NCI-H510A treated with DMSO at 0.1 percent for 48 hours (cell line): ENCODE data around the gene FLYWCH2.
"Not testable (repeated sequence)": the region's sequence is repeated elsewhere in the genome, so short reads cannot be mapped to it uniquely, and the experiment has no call there.

Source experiments
- DNase-seq: peaks from one replicate; lab custom pipeline; 2025; lab: John Stamatoyannopoulos, UW

FLYWCH2 gene

GRCh38 chr16:2881783-2882649, 999 bp upstream of the FLYWCH2 start:
- DNase-seq = no peak

GRCh38 chr16:2883458-2883908, 468 bp downstream of the FLYWCH2 start:
- DNase-seq = no peak

- DNase-seq = no peak
Observed at GRCh38 chr16:2884041-2884451, 1.0 kb downstream of the FLYWCH2 start.

GRCh38 chr16:2894231-2894630, 11.2 kb downstream of the FLYWCH2 start:
- DNase-seq = no peak

DNA sequence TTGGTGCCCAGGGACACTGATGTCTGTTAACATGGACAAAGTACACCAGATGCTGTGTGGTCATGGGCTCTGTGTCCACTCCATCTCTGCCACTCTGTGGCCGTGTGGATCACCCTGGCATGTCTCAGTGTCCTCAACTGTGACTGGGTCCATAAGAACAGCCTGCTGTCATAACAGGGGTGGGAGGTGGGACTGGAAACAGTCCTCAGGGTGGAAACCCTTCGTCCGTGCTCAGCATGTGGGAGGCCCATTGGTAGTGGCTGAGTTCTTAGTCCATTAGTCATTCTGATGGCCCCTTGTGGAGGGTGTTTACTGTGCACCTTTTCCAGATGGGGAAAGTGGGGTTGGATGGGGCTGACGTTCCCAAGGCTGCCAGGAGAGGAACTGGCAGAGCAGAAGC, 12.8 kb downstream of the FLYWCH2 start:
- no peak for DNase-seq

- no peak for DNase-seq
Observed at GRCh38 chr16:2896480-2897010, 13.5 kb downstream of the FLYWCH2 start.

DNA sequence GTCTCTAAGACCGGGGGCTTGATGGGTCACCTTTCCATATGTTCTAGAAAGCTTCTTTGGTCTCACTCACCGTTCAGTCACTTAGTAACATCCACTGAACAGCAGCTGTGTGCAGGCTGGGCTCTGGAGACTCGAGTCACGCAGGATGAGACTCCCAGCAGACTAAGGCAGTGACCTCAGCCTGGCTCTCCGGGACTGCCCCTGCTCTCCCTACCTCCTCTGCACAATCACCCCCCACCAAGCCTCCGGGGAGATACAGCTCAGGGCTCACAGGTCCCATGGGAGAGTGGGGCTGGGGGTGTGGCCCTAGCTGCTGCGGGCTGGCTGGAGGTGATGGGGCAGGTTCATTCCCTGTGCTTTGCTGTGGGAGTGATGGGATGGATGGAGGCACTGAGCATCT, 14.1 kb downstream of the FLYWCH2 start:
- DNase-seq = no peak

DNA sequence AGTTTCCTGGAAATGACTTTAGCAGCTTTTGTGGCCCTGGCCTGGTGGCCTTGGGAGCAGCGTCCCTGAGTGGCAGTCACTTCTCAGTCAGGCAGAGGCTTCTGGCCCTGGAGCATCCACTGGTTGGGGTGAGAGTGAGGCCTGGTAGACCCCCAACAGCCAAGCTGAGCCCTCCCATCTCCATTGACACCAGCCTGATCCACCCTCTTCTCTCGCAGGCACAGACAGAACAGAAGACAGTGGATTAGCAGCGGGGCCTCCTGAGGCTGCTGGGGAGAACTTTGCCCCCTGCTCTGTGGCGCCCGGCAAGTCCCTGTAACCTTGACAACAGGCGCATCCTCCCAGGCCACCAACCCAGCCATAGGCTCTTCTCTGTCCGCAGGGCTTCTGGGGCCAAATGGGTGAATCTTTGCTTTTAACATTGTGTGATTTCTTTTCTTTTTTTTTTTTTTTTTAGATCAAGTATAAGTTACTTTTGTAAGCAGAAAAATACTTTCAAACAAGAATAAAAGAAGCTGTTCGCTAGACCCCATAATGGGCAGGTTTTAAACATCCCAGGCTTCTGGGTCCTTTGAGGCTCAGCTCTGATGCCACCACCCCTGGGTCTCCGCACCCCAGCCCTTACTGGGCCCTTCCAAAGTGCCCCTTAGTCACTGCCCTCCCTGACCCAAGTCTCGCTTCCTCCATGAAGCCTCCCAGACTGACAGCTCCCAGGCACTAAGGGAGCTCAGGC, 16.0 kb downstream of the FLYWCH2 start:
- no peak for DNase-seq

DNA sequence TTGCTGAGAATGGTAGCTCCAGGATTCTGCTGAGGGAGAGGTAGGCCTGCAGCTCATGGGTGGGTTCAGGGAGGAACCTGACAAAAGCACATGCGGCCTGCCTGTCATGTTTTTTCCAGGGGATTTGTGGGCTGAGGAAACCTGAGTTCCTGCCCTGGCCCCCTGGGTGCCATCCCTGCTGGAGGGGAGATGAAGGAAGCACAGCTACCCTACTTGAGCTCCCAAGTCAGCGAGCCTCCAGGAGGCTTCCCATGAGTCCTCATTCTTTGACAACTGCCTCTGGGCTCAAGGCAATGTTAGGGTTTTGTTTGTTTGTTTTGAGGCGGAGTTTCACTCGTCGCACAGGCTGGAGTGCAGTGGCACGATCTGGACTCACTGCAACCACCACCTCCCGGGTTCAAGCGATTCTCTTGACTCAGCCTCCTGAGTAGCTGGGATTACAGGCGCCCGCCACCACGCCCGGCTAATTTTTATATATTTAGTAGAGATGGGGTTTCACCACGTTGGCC, 16.6 kb downstream of the FLYWCH2 start:
- DNase-seq = no peak

DNA sequence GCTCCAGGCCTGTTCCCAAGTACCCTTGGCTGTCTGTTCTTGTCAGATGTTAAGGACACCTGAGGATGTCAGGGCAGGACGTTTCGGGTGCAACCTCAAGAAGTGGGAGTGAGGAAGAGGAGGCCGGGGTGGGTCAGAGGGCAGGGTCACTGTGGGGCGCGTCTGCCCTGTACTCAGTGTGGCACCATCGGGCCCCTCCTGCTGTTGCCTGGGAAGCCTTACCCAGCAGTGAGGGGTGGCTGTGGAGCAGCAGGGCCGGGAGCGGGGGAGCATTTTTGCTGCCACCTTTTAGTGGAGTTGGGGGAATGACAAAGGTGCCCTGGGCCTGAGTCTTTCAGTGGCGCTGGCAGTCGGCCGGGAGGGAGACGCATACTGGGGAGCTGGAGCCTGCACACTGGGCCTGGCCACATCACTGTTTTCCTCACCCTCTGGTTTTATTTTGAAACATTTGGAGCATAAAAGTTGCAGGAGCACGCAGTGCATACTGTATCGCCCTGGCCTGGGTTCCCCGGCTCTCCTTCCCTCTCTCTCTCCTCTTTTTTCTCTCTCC, 17.6 kb downstream of the FLYWCH2 start:
- DNase-seq = no peak

DNA sequence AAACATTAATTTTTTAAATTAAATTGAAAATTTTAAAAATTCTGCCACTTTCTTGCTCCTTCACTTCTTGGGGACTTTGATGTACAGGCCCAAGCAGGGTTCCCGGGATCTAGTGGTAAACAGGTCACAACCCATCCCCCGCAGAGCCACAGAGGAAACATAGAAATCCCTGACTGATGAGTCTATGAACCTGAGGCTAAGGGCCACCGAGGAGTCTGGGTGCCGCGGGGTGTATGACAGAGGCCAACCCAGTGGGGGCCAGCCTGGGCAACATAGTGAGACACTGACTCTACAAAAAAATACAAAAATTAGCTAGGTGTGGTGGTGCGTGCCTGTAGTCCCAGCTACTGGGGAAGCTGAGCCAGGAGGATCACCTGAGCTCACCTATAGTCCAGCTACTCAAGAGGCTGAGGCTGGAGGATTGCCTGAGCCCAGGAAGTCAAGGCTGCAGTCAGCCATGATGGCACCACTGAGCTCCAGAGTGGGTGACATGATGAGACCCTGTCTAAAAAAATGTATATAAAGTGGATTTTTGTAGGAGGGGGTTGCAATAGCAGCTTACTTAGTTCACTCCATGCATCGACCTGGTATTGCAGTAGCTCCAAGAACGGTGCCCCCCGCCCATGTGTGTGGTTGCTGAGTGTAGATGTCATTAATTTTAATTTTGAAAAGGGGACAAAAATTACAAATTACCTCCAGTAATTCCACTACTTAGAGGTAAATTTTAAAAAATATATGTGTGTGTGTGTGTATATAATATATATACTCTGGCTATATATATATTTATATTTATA, 19.5 kb downstream of the FLYWCH2 start:
- no peak for DNase-seq

DNA sequence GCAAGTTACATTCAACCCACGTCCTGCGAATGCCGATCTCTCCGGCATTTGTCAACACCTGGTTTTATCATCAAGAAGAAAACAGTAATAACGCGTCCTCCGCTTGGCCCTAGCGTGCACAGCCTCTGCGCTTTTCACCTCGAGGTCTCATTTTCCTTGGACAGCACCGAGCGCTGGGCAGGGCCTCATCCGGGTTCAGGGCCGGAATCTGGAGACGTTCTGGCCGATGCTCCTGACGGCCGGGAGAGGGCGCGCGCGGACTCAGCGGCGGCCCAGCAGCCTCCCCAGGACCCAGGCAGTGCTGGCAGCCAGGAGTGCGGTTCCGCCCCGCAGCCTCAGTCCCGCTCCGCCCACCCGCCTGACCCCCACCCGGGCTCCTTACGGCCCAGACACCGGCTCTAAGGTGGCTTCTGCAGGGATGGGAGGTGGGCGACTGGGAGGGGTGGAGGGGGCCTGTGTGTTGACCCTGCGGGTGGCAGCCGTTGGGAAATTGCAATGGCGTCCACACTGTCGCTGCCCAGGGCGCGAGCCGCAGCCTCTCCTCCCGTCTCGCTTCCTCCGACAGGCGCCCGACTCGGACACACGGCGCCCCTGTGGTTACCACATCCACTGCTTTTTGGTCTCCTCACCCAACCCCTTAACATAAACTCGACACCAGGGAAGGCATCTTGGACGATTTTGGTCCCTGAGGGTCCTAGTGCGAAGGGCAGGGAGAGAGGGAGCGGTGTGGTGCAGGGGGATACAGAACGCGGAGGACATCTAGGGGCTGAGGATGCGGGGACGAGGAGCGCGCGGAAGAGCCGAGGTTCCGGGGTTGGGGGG, 21.3 kb downstream of the FLYWCH2 start:
- peak; percentile 80 for DNase-seq

GRCh38 chr16:2904922-2905240, 21.9 kb downstream of the FLYWCH2 start:
- no peak for DNase-seq

DNA sequence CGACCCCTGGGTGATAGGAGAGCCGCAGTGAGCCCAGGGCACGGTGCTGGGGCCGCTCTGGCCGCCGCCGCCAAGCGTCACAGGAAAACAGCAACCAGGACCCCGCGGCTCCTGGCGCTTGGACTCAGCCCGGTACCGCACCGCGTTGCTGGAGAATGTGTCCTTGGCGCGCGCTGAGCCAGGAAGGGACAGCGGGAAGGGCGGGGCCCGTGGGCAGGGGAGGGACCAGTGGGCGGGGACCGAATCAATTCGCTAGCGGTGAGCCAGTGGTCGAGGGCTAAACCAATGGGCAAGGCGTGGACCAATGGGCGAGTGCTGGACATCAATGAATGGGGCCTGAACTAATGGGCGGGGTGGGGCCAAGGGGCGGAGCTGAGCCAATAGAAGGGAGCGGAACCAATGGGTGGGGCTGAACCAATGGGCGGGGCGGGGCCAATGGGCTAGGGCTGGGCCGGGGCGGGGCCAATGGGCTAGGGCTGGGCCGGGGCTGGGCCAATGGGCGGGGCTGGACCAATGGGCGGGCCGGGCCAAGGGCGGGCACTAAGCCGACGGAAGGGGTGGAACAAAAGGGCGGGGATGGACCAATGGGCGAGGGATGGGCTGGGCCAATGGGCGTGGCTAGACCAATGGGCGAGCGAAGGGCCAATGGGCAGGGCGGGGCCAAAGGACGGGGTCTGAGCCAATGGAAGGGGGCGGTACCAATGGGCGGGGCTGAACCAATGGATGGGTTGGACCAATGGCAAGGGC, 22.4 kb downstream of the FLYWCH2 start:
- peak; percentile 93 for DNase-seq

GRCh38 chr16:2905988-2906387, 23.0 kb downstream of the FLYWCH2 start:
- DNase-seq = no peak

GRCh38 chr16:2907084-2907753, 24.2 kb downstream of the FLYWCH2 start:
- DNase-seq = not testable (repeated sequence)

DNA sequence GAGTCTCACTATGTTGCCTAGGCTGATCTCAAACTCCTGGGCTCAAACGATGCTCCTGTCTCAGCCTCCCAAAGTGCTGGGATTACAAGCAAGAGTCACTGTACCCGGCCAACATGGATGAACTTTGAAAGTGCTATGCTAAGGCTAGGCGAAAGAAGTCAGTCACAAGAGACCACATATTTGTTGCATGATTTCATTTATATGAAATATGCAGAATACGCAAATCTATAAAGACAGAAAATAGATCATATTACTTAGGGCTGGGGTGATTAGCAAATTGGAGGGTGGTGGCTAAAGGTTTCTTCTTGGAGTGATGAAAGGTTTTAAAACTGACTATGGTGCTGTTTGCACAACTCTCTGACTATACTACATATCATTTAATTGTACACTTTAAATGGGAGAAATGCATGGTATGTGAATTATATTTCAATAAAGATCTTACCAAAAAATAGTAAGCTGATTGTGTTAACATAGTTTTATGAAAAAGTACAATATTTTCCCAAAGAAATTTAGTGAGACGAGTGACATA, 27.5 kb downstream of the FLYWCH2 start:
- no peak for DNase-seq

GRCh38 chr16:2911638-2912329, 28.8 kb downstream of the FLYWCH2 start, which contains the start of gene FLYWCH1:
TSS of gene FLYWCH1 (plus strand) at chr16:2911931. CDS start at chr16:2929686, 17,755 bp downstream.
- DNase-seq = peak; percentile 90
